Measurements from ENCODE around the gene HM13.

HM13 gene

DNA sequence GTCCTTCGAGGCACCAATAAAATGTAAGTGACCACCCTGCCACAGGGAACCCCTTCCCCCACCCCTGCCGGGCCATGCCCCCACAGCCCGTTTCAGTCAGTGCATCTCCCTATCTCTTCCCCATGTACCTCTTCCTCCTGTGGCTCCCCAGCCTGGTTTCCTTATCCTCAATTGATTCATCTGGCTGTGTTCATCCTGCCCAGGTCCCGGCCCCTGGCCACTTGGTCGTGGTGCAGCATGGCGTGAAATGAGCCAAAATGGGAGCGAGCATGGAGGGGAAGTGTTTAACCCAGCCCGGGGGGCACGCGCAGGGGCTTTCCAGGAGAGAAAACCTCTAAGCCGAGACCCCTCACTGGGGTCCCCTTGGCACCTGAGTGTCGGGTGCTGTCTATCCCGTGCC, 35.9 kb downstream of the HM13 start:
- Histone ChIP-seq H4K91ac (ENCODE audit: low read depth, low read length, poor library complexity) (no peak overlapping the region), H2BK5ac (ENCODE audit: low read length) (no peak overlapping the region), H3K18ac (ENCODE audit: low read length) (no peak overlapping the region), H3K23ac (ENCODE audit: low read depth, low read length, poor library complexity) (no peak overlapping the region), H2AK5ac (ENCODE audit: low read depth, low read length) (no peak overlapping the region), H2BK15ac (ENCODE audit: low read length) (no peak overlapping the region), H3K9me3 (replicated peaks in 1 of 2; ENCODE audit: control insufficient read depth in 2 of 2, insufficient read depth in 1 of 2, low read depth in 1 of 2, low read length in 2 of 2) (no peaks in the 10 kb centered on the region), H2AFZ (ENCODE audit: low read length) (no peak overlapping the region), H3K9ac (ENCODE audit: low read depth, low read length, poor library complexity) (no peak overlapping the region), H4K8ac (ENCODE audit: low read depth, low read length) (no peak overlapping the region), H3K79me1 (ENCODE audit: low read depth, low read length) (peaks cover 2% of the 10 kb centered on the region), H3K4me3 (ENCODE audit: low read length in 2 of 2) (no peak overlapping the region), H3K14ac (ENCODE audit: low read length) (no peak overlapping the region), H2BK120ac (ENCODE audit: low read depth, low read length) (no peak overlapping the region), H3K27ac (replicated peaks; ENCODE audit: low read length) (no peak overlapping the region), H3K4me2 (ENCODE audit: insufficient read depth, low read length, poor library complexity, severe bottlenecking) (no peak overlapping the region), H3K4me1 (ENCODE audit: control insufficient read depth in 2 of 2, insufficient read depth in 1 of 2, low read depth in 1 of 2, low read length in 2 of 2) (peaks cover 0 to 2% of the 10 kb centered on the region in 2 donors), H3K27me3 (ENCODE audit: control insufficient read depth in 3 of 3, insufficient read depth in 3 of 3, low read depth in 1 of 3, low read length in 3 of 3) (no peaks in the 10 kb centered on the region), H3K36me3 (replicated peaks in 1 of 2; ENCODE audit: control insufficient read depth in 2 of 2, insufficient read depth in 2 of 2, low read length in 2 of 2) (peaks cover 39 to 86% of the 10 kb centered on the region in 2 donors), H2BK12ac (ENCODE audit: low read length) (no peak overlapping the region), H3K4ac (ENCODE audit: low read length) (no peak overlapping the region)
- DNase-seq (ENCODE audit: low spot score) = no peak
- no CpG with 5 or more reads among the region's 13 CpGs for WGBS, 2 donors (ENCODE audit: extremely low coverage in 2 of 2, insufficient read length in 2 of 2, insufficient replicate concordance in 1 of 2)

- no peak overlapping the region for H3K27ac ChIP-seq (replicated peaks; ENCODE audit: low read length)
- no peak overlapping the region for H2BK120ac ChIP-seq (ENCODE audit: low read depth, low read length)
Observed at GRCh38 chr20:31551163-31552081, 37.2 kb downstream of the HM13 start.

GRCh38 chr20:31555203-31555775, 41.0 kb downstream of the HM13 start:
- Histone ChIP-seq H3K4me2 (ENCODE audit: insufficient read depth, low read length, poor library complexity, severe bottlenecking) (no peak overlapping the region), H2AK5ac (ENCODE audit: low read depth, low read length) (no peak overlapping the region), H3K4me1 (ENCODE audit: control insufficient read depth in 2 of 2, insufficient read depth in 1 of 2, low read depth in 1 of 2, low read length in 2 of 2) (no peaks in the 10 kb centered on the region), H3K4me3 (ENCODE audit: low read length in 2 of 2) (no peak overlapping the region), H3K79me1 (ENCODE audit: low read depth, low read length) (no peaks in the 10 kb centered on the region), H3K27me3 (ENCODE audit: control insufficient read depth in 3 of 3, insufficient read depth in 3 of 3, low read depth in 1 of 3, low read length in 3 of 3) (no peaks in the 10 kb centered on the region), H2AFZ (ENCODE audit: low read length) (no peak overlapping the region), H2BK12ac (ENCODE audit: low read length) (no peak overlapping the region), H3K18ac (ENCODE audit: low read length) (no peak overlapping the region), H2BK5ac (ENCODE audit: low read length) (no peak overlapping the region), H3K9ac (ENCODE audit: low read depth, low read length, poor library complexity) (no peak overlapping the region), H3K36me3 (replicated peaks in 1 of 2; ENCODE audit: control insufficient read depth in 2 of 2, insufficient read depth in 2 of 2, low read length in 2 of 2) (peaks cover 28 to 74% of the 10 kb centered on the region in 2 donors), H4K8ac (ENCODE audit: low read depth, low read length) (no peak overlapping the region), H3K23ac (ENCODE audit: low read depth, low read length, poor library complexity) (no peak overlapping the region), H3K4ac (ENCODE audit: low read length) (no peak overlapping the region), H2BK15ac (ENCODE audit: low read length) (no peak overlapping the region), H3K9me3 (replicated peaks in 1 of 2; ENCODE audit: control insufficient read depth in 2 of 2, insufficient read depth in 1 of 2, low read depth in 1 of 2, low read length in 2 of 2) (no peaks in the 10 kb centered on the region), H3K27ac (replicated peaks; ENCODE audit: low read length) (no peak overlapping the region), H2BK120ac (ENCODE audit: low read depth, low read length) (no peak overlapping the region), H3K14ac (ENCODE audit: low read length) (no peak overlapping the region), H4K91ac (ENCODE audit: low read depth, low read length, poor library complexity) (no peak overlapping the region)
- WGBS, 2 donors (ENCODE audit: extremely low coverage in 2 of 2, insufficient read length in 2 of 2, insufficient replicate concordance in 1 of 2) = no CpG with 5 or more reads among the region's 6 CpGs
- no peak for DNase-seq (ENCODE audit: low spot score)

More at GRCh38 chr20:31551163-31552081, 37.2 kb downstream of the HM13 start:
- H3K36me3 ChIP-seq (replicated peaks in 1 of 2; ENCODE audit: control insufficient read depth in 2 of 2, insufficient read depth in 2 of 2, low read length in 2 of 2) = peaks cover 42 to 85% of the 10 kb centered on the region in 2 donors
- DNase-seq (ENCODE audit: low spot score) = no peak
- H3K23ac ChIP-seq (ENCODE audit: low read depth, low read length, poor library complexity) = no peak overlapping the region
- no peak overlapping the region for H2AK5ac ChIP-seq (ENCODE audit: low read depth, low read length)
- peaks cover 2% of the 10 kb centered on the region for H3K79me1 ChIP-seq (ENCODE audit: low read depth, low read length)
- no peak overlapping the region for H2BK12ac ChIP-seq (ENCODE audit: low read length)
- no peak overlapping the region for H2AFZ ChIP-seq (ENCODE audit: low read length)
- no peak overlapping the region for H4K91ac ChIP-seq (ENCODE audit: low read depth, low read length, poor library complexity)
- H3K9ac ChIP-seq (ENCODE audit: low read depth, low read length, poor library complexity) = no peak overlapping the region
- no peak overlapping the region for H3K14ac ChIP-seq (ENCODE audit: low read length)
- H3K27me3 ChIP-seq (ENCODE audit: control insufficient read depth in 3 of 3, insufficient read depth in 3 of 3, low read depth in 1 of 3, low read length in 3 of 3) = no peaks in the 10 kb centered on the region
- no peak overlapping the region for H3K4me2 ChIP-seq (ENCODE audit: insufficient read depth, low read length, poor library complexity, severe bottlenecking)
- no peak overlapping the region for H3K18ac ChIP-seq (ENCODE audit: low read length)
- H3K4me1 ChIP-seq (ENCODE audit: control insufficient read depth in 2 of 2, insufficient read depth in 1 of 2, low read depth in 1 of 2, low read length in 2 of 2) = peaks cover 0 to 2% of the 10 kb centered on the region in 2 donors
- H2BK5ac ChIP-seq (ENCODE audit: low read length) = no peak overlapping the region
- WGBS, 2 donors (ENCODE audit: extremely low coverage in 2 of 2, insufficient read length in 2 of 2, insufficient replicate concordance in 1 of 2) = no CpG with 5 or more reads among the region's 11 CpGs
- H4K8ac ChIP-seq (ENCODE audit: low read depth, low read length) = no peak overlapping the region
- H2BK15ac ChIP-seq (ENCODE audit: low read length) = no peak overlapping the region
- H3K9me3 ChIP-seq (replicated peaks in 1 of 2; ENCODE audit: control insufficient read depth in 2 of 2, insufficient read depth in 1 of 2, low read depth in 1 of 2, low read length in 2 of 2) = no peaks in the 10 kb centered on the region
- no peak overlapping the region for H3K4me3 ChIP-seq (ENCODE audit: low read length in 2 of 2)
- H3K4ac ChIP-seq (ENCODE audit: low read length) = no peak overlapping the region

GRCh38 chr20:31559704-31560093, 45.5 kb downstream of the HM13 start:
- no peak overlapping the region for H2BK12ac ChIP-seq (ENCODE audit: low read length)
- no peak for DNase-seq (ENCODE audit: low spot score)

More at GRCh38 chr20:31559704-31560093, 45.5 kb downstream of the HM13 start:
- Histone ChIP-seq H3K14ac (ENCODE audit: low read length) (no peak overlapping the region), H2AFZ (ENCODE audit: low read length) (no peak overlapping the region), H2BK5ac (ENCODE audit: low read length) (no peak overlapping the region), H3K18ac (ENCODE audit: low read length) (no peak overlapping the region), H3K36me3 (replicated peaks in 1 of 2; ENCODE audit: control insufficient read depth in 2 of 2, insufficient read depth in 2 of 2, low read length in 2 of 2) (peaks cover 35 to 76% of the 10 kb centered on the region in 2 donors), H3K9me3 (replicated peaks in 1 of 2; ENCODE audit: control insufficient read depth in 2 of 2, insufficient read depth in 1 of 2, low read depth in 1 of 2, low read length in 2 of 2) (no peaks in the 10 kb centered on the region), H3K4me2 (ENCODE audit: insufficient read depth, low read length, poor library complexity, severe bottlenecking) (no peak overlapping the region), H3K23ac (ENCODE audit: low read depth, low read length, poor library complexity) (no peak overlapping the region), H2BK120ac (ENCODE audit: low read depth, low read length) (no peak overlapping the region), H3K4me1 (ENCODE audit: control insufficient read depth in 2 of 2, insufficient read depth in 1 of 2, low read depth in 1 of 2, low read length in 2 of 2) (no peaks in the 10 kb centered on the region), H2AK5ac (ENCODE audit: low read depth, low read length) (no peak overlapping the region), H3K79me1 (ENCODE audit: low read depth, low read length) (no peaks in the 10 kb centered on the region), H3K9ac (ENCODE audit: low read depth, low read length, poor library complexity) (no peak overlapping the region), H3K4me3 (ENCODE audit: low read length in 2 of 2) (no peak overlapping the region), H3K27me3 (ENCODE audit: control insufficient read depth in 3 of 3, insufficient read depth in 3 of 3, low read depth in 1 of 3, low read length in 3 of 3) (no peaks in the 10 kb centered on the region), H3K27ac (replicated peaks; ENCODE audit: low read length) (no peak overlapping the region), H3K4ac (ENCODE audit: low read length) (no peak overlapping the region), H4K8ac (ENCODE audit: low read depth, low read length) (no peak overlapping the region), H4K91ac (ENCODE audit: low read depth, low read length, poor library complexity) (no peak overlapping the region), H2BK15ac (ENCODE audit: low read length) (no peak overlapping the region)
- no CpG with 5 or more reads among the region's 2 CpGs for WGBS, 2 donors (ENCODE audit: extremely low coverage in 2 of 2, insufficient read length in 2 of 2, insufficient replicate concordance in 1 of 2)
